RWPE1 (cell line): Measurements from ENCODE around the gene PLD5.
"Not testable (repeated sequence)": the region's sequence is repeated elsewhere in the genome, so short reads cannot be mapped to it uniquely, and the experiment has no call there.

Experiments used
- CTCF ChIA-PET: fragments of 350-600 bp; sonication (Branson Sonifier 250); formaldehyde crosslinking; extraction: SDS; loops from one replicate; lab custom pipeline; 2021; lab: Yijun Ruan, JAX
- POLR2A ChIA-PET: fragments of 400-600 bp; formaldehyde crosslinking; extraction: SDS; loops from one replicate; lab custom pipeline; 2020; ENCODE audit warnings: antibody characterized with exemption; ENCODE audit not compliant: low non-redundant PET; lab: Yijun Ruan, JAX
- DNase-seq: peaks from one replicate; pipeline ENCODE4 v3.0.0; 2012; ENCODE audit warnings: low spot score
- H3K27ac ChIP-seq: fragments of 450-650 bp; 2 replicates; pipeline ENCODE4 v1.5.1; 2017
- CTCF ChIP-seq: fragments of 450-650 bp; conservative IDR thresholded peaks from 2 replicates; pipeline ENCODE4 v1.5.1; 2017; ENCODE audit warnings: low read depth, mild to moderate bottlenecking

Gene PLD5

GRCh38 chr1:242133351-242133750, 391.1 kb downstream of the PLD5 start:
- TF ChIP-seq CTCF, result no peak
- no peak overlapping the region for H3K27ac ChIP-seq
- ChIA-PET POLR2A (no interaction called here), CTCF (no interaction called here)
- DNase-seq, result no peak

GRCh38 chr1:242132121-242132817, 392.2 kb downstream of the PLD5 start:
- H3K27ac ChIP-seq, result no peak overlapping the region
- CTCF ChIA-PET, result no interaction called here
- POLR2A ChIA-PET, result no interaction called here
- TF ChIP-seq CTCF, result no peak
- no peak for DNase-seq

GRCh38 chr1:242128951-242129502, 395.5 kb downstream of the PLD5 start:
- POLR2A ChIA-PET, result no interaction called here
- DNase-seq, result peak; percentile 6
- CTCF ChIA-PET, result interaction anchor here (0.7 kb wide), 1 partner anchor 984 kb away, joined by 3 read pairs; no protein-coding TSS in a partner anchor

GRCh38 chr1:242120432-242120831, 404.1 kb downstream of the PLD5 start:
- CTCF ChIA-PET, result no interaction called here
- H3K27ac ChIP-seq, result no peak overlapping the region
- POLR2A ChIA-PET, result no interaction called here
- no peak for TF ChIP-seq CTCF
- DNase-seq, result no peak

More at GRCh38 chr1:242128951-242129502, 395.5 kb downstream of the PLD5 start:
- no peak for TF ChIP-seq CTCF
- no peak overlapping the region for H3K27ac ChIP-seq

GRCh38 chr1:242100921-242101320, 423.6 kb downstream of the PLD5 start:
- ChIA-PET POLR2A (no interaction called here), CTCF (no interaction called here)
- TF ChIP-seq CTCF, result no peak

GRCh38 chr1:242097283-242097682, 427.2 kb downstream of the PLD5 start:
- CTCF ChIA-PET, POLR2A ChIA-PET, DNase-seq: not testable (repeated sequence)

More at GRCh38 chr1:242100921-242101320, 423.6 kb downstream of the PLD5 start:
- DNase-seq, result no peak
- no peak overlapping the region for H3K27ac ChIP-seq

GRCh38 chr1:242093116-242093515, 431.4 kb downstream of the PLD5 start:
- no peak for TF ChIP-seq CTCF
- DNase-seq, result no peak
- ChIA-PET POLR2A (no interaction called here), CTCF (no interaction called here)
- H3K27ac ChIP-seq, result no peak overlapping the region

More at GRCh38 chr1:242097283-242097682, 427.2 kb downstream of the PLD5 start:
- not testable (repeated sequence) for H3K27ac ChIP-seq
